RWPE1 (cell line): ENCODE measurements around the gene CHN2.

Source experiments
- CTCF ChIA-PET: fragments of 350-600 bp; sonication (Branson Sonifier 250); formaldehyde crosslinking; extraction: SDS; loops from one replicate; lab custom pipeline; 2021; lab: Yijun Ruan, JAX
- POLR2A ChIA-PET: fragments of 400-600 bp; formaldehyde crosslinking; extraction: SDS; loops from one replicate; lab custom pipeline; 2020; ENCODE audit warnings: antibody characterized with exemption; ENCODE audit not compliant: low non-redundant PET; lab: Yijun Ruan, JAX
- DNase-seq: peaks from one replicate; pipeline ENCODE4 v3.0.0; 2012; ENCODE audit warnings: low spot score
- H3K27ac ChIP-seq: fragments of 450-650 bp; 2 replicates; pipeline ENCODE4 v1.5.1; 2017
- TF ChIP-seq, protein P1 (sequence below): fragments of 450-650 bp; conservative IDR thresholded peaks from 2 replicates; pipeline ENCODE4 v1.5.1; 2017; ENCODE audit warnings: low read depth, mild to moderate bottlenecking

The CHN2 gene

DNA sequence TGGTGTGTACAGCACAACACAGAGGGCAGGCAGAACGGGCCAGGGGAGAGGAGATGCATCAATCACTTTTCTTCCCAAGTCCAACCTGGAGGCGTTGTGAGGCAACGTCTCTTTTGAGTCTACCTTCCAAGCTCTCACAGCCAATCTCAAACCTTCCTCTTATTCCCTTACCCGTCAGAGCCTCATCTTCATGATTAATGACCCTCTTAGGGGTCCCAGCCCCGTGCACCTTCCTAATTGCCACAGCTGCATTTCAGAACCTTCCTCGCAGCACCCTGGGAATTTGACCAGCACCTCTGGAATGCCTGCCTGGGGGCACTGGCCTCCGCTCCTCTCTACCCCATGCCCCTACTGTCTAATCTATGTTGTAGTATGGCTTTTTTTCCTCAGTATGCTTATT lies 199.7 kb downstream of the CHN2 start:
- H3K27ac ChIP-seq: no peak overlapping the region
- POLR2A ChIA-PET: no interaction called here
- CTCF ChIA-PET: no interaction called here

GRCh38 chr7:29396563-29396962 lies 202.0 kb downstream of the CHN2 start:
- CTCF ChIA-PET: interaction anchor here (0.9 kb wide), 2 partner anchors 206 to 475 kb away, joined by 3 to 4 read pairs; no protein-coding TSS in a partner anchor
- POLR2A ChIA-PET: no interaction called here
- no peak overlapping the region for H3K27ac ChIP-seq
- DNase-seq: no peak
- TF ChIP-seq, protein P1, sequence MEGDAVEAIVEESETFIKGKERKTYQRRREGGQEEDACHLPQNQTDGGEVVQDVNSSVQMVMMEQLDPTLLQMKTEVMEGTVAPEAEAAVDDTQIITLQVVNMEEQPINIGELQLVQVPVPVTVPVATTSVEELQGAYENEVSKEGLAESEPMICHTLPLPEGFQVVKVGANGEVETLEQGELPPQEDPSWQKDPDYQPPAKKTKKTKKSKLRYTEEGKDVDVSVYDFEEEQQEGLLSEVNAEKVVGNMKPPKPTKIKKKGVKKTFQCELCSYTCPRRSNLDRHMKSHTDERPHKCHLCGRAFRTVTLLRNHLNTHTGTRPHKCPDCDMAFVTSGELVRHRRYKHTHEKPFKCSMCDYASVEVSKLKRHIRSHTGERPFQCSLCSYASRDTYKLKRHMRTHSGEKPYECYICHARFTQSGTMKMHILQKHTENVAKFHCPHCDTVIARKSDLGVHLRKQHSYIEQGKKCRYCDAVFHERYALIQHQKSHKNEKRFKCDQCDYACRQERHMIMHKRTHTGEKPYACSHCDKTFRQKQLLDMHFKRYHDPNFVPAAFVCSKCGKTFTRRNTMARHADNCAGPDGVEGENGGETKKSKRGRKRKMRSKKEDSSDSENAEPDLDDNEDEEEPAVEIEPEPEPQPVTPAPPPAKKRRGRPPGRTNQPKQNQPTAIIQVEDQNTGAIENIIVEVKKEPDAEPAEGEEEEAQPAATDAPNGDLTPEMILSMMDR: no peak

More for the DNA sequence above, 199.7 kb downstream of the CHN2 start:
- no peak for DNase-seq
- TF ChIP-seq, protein P1: no peak

DNA sequence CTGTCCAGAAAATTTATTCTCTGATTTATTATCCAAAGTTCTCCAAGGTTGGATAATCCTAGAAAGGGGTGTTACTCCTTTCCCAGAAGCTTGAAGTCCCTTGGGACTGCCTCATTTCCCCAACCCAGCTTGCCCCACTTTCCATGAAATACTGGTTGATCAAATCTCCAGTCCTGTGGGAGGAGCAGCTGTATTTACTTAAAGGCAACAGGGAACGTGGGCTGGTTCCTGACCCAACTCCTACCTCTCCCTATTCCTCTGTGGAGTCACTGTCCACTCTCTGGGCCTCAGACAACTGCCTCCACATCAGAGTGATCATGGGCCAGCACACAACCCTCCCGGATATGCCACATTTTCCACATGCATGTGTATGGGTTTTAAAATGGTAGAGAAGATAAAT lies 202.8 kb downstream of the CHN2 start:
- no peak for DNase-seq
- H3K27ac ChIP-seq: no peak overlapping the region
- TF ChIP-seq, protein P1: no peak
- POLR2A ChIA-PET: no interaction called here
- CTCF ChIA-PET: interaction anchor here (0.9 kb wide), 1 partner anchor 207 kb away, joined by 3 read pairs; no protein-coding TSS in a partner anchor

- DNase-seq: no peak
- ChIA-PET POLR2A (no interaction called here), CTCF (no interaction called here)
- no peak overlapping the region for H3K27ac ChIP-seq
- TF ChIP-seq, protein P1: no peak
Measured at GRCh38 chr7:29398011-29398410, 203.4 kb downstream of the CHN2 start.

DNA sequence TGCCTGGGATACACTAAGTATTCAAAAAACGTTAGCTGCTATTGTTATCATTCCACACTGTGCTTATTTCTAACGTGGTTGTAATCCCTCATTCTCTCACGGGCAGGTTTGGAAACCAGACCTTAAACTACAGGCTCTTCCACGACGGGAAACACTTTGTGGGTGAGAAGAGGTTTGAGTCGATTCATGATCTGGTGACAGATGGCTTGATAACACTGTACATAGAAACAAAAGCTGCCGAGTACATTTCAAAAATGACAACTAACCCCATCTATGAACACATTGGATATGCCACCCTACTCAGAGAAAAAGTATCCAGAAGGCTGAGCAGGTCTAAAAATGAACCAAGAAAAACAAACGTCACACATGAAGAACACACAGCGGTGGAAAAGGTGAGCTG lies 205.9 kb downstream of the CHN2 start:
- no peak for DNase-seq
- H3K27ac ChIP-seq: no peak overlapping the region
- TF ChIP-seq, protein P1: no peak
- ChIA-PET POLR2A (no interaction called here), CTCF (interaction anchor here (0.6 to 0.9 kb wide), 4 partner anchors 158 to 287 kb away, joined by 3 read pairs; no protein-coding TSS in a partner anchor)

- TF ChIP-seq, protein P1: no peak
- no peak overlapping the region for H3K27ac ChIP-seq
- DNase-seq: no peak
- CTCF ChIA-PET: interaction anchor here (0.7 kb wide), 1 partner anchor 277 kb away, joined by 3 read pairs; no protein-coding TSS in a partner anchor
- POLR2A ChIA-PET: no interaction called here
Measured at GRCh38 chr7:29401769-29402168, 207.2 kb downstream of the CHN2 start.
